OCI-M2 (cell line): Measurements from ENCODE around the gene SDR42E2.
"Not testable (repeated sequence)": the region's sequence is repeated elsewhere in the genome, so short reads cannot be mapped to it uniquely, and the experiment has no call there.

Source experiments
- DNase-seq: peaks from one replicate; lab custom pipeline; 2025; ENCODE audit not compliant: unreplicated experiment; lab: John Stamatoyannopoulos, UW

The SDR42E2 gene

GRCh38 chr16:22161401-22161800, 905 bp upstream of the SDR42E2 start:
- DNase-seq = no peak

- no peak for DNase-seq
These were observed 327 bp downstream of the SDR42E2 start for GRCh38 chr16:22162656-22163009.

- no peak for DNase-seq
These were observed 1.5 kb downstream of the SDR42E2 start for GRCh38 chr16:22163806-22164205.

- DNase-seq = no peak
These were observed 2.2 kb downstream of the SDR42E2 start for GRCh38 chr16:22164482-22164881.

GRCh38 chr16:22165508-22166285, 3.4 kb downstream of the SDR42E2 start:
- no peak for DNase-seq

GRCh38 chr16:22171953-22172352, 9.6 kb downstream of the SDR42E2 start:
- DNase-seq = no peak

- DNase-seq = not testable (repeated sequence)
These were observed 10.3 kb downstream of the SDR42E2 start for GRCh38 chr16:22172642-22173041.

- DNase-seq = no peak
These were observed 12.3 kb downstream of the SDR42E2 start for GRCh38 chr16:22174642-22175041.

GRCh38 chr16:22177968-22178930, 15.9 kb downstream of the SDR42E2 start:
- no peak for DNase-seq

GRCh38 chr16:22181426-22181825, 19.1 kb downstream of the SDR42E2 start:
- DNase-seq = no peak

GRCh38 chr16:22181843-22182242, 19.5 kb downstream of the SDR42E2 start:
- DNase-seq = no peak

GRCh38 chr16:22183335-22183734, 21.0 kb downstream of the SDR42E2 start:
- DNase-seq = no peak

- no peak for DNase-seq
These were observed 21.8 kb downstream of the SDR42E2 start for GRCh38 chr16:22183901-22184614.

GRCh38 chr16:22184615-22184968, 22.3 kb downstream of the SDR42E2 start:
- no peak for DNase-seq

GRCh38 chr16:22186517-22186916, 24.2 kb downstream of the SDR42E2 start:
- no peak for DNase-seq

- DNase-seq = no peak
These were observed 25.9 kb downstream of the SDR42E2 start for GRCh38 chr16:22188267-22188594.

GRCh38 chr16:22188595-22189442, 26.5 kb downstream of the SDR42E2 start:
- peak; percentile 24 for DNase-seq

- DNase-seq = no peak
These were observed 27.3 kb downstream of the SDR42E2 start for GRCh38 chr16:22189473-22190080.

GRCh38 chr16:22190081-22190775, 27.9 kb downstream of the SDR42E2 start:
- DNase-seq = peak; percentile 92
